SKM-1 (cell line): ENCODE data around the gene PPTC7.
A peak's percentile ranks its signal among the peaks of the same experiment; 100 is the strongest.
"Not testable (repeated sequence)": the region's sequence is repeated elsewhere in the genome, so short reads cannot be mapped to it uniquely, and the experiment has no call there.

Experiments used
- DNase-seq: peaks from one replicate; lab custom pipeline; 2025; ENCODE audit not compliant: unreplicated experiment; lab: John Stamatoyannopoulos, UW

PPTC7 gene

DNA sequence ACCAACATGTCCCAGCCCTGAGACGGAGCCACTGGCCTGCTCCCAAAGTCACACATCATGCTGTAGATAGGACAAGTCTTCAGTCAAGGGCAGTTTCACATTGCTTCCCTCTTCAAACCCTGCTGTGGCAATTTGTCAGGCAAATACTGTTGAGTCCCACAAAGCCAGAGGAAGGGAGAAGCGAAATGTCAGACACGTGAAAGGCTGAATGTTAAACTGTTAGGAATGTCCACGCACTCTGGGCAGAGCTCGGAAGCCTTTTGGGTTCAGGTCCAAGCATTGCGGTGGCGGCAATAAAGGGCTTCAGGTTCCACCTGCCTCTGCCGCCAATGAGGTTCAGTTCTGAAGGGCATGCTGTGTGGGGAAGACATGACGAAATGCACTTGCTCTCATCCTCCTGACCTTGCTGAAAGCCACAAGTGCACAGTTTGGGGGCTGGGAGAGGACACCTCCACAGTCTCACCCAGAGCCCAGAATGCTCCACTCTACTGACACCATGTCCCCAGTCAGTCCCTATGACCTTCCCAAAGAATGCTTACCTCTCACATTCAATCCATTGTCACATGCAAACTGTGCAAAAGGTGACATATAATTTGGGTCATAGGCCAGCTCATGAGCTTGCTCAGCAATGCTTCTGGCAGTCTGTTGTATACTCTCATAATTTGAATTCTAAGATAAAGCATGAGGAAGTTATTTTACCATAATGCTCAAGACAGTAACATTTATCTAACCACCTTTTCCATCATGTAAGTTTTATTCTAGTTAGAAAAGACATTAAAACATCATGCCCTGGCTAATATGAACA is 45.3 kb downstream of the PPTC7 start:
- no peak for DNase-seq

DNA sequence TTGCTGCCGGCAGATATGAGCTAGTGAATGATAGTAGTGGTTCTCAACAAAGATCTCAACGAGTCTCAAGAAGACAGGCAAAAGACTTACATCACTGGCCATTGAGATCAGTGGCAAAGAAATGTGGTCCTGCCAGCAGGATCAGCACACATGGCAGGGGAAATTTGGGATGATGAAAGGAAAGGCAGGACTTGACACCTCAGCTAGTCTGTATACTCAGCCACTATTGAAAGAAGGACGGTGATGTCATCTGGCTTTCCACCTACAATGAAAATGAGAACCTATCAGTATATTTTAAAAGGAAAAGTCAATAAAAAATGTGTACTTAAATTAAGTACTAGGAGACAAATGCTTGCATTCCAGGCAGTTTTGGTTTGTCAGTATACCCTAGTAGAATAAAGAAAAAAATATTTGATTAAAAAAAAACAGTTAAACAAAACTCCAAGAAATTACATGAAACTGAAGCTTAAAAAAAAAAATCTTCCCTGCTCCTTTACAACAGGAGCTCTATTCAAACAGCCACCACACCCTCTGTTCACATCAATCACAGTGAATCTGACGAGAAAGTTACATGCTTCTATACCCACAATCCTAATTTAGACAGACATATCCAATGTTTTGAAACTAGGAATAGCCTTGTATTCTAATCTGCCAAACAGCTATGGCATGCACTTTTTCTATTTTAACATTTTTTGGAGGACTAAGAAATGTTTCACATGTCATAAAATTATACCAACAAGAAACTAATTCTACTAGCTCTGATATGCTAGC is 46.1 kb downstream of the PPTC7 start:
- no peak for DNase-seq

DNA sequence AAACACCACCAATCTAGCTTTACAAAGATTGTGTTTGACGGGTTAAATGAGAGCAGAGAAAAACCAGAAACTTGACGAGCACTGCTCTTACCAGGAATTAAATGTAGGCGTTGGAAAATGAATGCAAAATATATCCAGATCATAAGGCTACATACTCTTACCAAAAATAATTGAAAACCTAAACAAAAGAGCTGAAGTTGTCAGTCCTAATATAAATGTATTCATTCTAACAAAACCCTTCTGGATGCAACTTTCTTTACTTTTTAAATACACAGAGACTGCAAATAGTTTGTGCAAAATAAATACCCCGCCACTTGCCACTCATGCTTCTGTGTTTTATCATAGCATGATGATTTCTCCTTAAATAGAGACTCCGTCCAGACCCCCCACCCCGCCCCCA is 48.3 kb downstream of the PPTC7 start:
- no peak for DNase-seq

DNA sequence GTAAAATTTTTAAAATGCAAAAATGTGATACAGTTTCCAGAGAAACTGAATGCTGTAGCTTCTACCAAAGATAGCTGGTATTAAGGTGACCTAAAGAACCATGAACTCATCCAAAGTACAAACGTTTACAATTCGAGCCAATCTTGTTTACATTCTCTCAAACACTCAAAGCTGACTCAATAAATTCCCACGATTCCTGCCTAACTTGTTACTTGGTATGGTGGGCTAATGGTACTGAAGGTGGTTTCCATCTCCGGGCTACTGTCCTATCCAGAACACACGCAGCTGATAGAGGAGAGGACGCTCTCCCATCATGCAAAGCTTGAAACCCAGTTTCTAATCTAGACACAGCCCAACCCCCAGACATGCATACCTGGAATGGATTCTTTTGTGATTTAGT is 49.5 kb downstream of the PPTC7 start:
- no peak for DNase-seq

DNA sequence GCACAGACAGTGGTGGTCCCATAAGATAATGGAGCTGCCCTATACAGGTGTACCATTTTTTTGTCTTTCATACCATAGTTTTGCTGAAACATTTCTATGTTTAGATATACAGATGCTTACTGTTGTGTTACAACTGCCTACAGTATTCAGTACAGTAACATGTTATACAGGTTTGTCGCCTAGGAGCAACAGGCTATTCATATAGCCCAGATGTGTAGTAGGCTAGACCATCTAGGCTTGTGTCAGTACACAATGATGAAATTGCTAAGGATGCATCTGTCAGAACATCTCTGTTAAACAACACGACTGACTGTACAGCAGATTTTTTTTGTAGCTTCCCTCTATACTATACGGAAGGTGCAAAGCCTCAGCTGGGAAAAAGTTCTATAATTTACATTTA is 50.5 kb downstream of the PPTC7 start:
- no peak for DNase-seq

DNA sequence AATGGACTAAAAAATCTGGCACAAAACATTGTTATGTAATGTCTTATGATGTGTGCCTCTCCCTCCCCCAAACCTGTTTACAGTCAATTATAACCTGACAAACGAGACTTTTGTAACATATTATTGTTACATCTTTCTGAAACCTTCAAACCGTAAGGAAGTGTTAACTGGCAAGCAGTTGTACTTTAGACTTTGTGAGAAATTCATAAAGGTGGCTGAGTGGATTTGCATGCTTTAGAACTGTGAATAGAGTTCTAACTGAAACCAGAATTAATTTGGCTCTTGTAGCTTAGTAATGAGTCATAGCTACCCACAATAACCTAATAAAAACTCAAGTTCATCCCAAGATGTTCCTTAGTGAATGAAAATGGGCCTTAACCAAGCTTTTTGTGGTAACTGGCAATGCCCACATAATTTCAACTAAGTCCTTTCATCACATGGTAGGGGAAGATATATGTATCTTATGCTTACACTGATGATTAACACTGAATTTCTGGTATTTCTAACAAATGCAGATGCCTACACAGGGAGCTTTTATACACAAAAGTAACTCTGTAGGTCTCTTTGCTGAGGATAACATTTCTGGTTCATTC is 51.3 kb downstream of the PPTC7 start:
- no peak for DNase-seq

DNA sequence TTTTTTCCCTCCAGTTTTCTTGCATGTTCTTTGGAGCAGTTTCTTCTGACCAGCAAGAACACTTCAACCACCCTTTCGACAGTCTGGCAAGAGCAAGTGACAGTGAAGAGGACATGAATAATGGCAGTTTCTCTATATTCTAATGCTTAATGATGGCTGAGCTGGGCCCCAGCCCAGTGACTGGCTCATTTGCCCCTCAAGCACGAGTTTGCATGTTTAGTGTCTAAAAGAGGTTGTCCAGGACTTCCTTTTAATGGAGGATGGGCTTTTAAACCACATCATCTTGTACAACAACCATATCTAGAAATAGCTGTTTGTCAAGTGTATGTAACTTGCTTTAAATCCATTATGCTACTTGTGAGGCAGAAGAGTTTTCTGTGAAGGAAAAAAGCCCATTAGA is 52.6 kb downstream of the PPTC7 start:
- DNase-seq, result no peak

DNA sequence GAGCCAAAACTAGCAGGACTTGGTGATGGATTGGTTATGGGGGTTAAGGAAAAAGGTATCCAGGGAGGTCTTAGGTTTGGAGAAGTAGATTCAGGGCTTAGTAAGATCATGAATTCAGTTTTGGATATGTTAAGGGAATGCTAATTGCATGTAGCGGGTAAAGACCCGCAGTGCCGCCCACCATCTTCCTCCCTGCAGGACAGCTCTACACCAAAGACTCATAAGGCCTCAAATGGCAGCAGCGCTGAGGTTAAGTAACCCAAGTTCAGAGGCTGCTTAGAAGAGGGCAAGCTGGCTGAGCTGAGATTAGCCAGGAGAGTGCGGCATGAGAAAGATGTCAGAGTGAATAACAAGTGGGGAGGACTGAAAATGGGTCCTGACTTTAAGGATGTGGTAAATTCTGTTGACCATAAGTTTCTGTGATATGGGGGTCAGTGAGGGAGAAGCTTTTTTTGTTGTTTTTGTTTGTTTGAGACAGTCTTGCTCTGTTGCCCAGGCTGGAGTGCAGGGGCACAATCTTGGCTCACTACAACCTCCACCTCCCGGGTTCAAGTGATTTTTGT is 54.8 kb downstream of the PPTC7 start:
- no peak for DNase-seq

DNA sequence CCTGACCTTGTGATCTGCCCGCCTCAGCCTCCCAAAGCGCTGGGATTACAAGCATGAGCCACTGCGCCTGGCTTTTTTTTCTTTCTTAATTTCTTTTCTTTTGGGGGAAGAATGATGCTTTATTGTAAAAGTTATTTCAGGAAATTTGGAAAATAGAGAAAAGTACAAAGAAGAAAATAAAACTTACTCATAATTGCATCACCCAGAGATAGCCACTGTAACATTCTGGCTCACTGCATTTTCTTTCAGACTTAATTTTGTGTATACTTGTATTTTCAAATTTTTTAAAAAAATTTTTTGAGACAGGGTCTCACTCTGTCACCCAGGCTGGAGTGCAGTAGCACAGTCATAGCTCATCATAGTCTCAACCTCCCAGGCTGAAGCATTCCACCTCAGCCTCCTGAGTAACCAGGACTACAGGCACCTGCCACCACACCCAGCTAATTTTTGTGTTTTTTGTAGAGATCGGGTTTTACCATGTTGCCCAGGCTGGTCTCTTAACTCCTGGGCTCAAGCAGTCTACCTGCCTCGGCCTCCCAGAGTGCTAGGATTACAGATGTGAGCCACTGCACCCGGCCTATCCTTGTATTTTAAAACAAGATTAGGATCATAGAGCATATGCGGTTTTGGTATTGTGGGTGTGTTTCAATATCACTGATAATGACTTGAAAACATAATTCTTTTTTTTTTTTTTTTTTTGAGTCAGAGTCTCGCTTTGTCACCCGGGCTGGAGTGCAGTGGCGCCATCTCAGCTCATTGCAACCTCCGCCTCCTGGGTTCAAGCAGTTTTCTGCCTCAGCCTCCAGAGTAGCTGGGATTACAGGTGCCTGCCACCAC is 62.0 kb downstream of the PPTC7 start:
- DNase-seq, result not testable (repeated sequence)

DNA sequence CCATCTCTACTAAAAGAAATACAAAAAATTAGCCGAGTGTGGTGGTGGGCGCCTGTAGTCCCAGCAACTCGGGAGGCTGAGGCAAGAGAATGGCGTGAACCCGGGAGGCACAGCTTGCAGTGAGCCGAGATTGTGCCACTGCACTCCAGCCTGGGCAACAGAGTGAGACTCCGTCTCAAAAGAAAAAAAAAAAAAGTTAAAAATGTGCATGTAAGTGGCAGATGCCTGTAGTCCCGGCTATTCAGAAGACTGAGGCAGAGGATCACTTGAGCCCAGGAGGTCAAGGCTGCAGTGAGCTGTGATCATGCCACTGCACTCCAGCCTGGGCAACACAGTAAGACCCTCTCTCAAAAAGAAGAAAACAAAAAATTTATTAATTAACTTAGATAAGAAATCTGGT is 65.1 kb downstream of the PPTC7 start:
- DNase-seq, result not testable (repeated sequence)

DNA sequence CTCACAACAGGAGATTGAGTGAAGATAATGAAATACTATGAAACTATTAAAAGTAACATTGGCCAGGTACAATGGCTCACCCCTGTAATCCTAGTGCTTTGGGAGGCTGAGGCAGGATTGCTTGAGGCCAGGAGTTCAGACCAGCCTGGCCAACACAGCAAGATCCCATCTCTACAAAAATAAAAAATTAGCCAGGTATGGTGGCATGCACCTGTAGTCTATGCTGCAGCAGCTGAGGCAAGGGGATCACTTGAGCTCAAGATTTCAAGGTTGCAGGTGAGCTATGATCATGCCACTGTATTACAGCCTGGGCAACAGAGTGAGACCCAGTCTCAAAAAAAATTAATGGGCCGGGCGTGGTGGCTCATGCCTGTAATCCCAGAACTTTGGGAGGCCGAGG is 66.1 kb downstream of the PPTC7 start:
- no peak for DNase-seq

DNA sequence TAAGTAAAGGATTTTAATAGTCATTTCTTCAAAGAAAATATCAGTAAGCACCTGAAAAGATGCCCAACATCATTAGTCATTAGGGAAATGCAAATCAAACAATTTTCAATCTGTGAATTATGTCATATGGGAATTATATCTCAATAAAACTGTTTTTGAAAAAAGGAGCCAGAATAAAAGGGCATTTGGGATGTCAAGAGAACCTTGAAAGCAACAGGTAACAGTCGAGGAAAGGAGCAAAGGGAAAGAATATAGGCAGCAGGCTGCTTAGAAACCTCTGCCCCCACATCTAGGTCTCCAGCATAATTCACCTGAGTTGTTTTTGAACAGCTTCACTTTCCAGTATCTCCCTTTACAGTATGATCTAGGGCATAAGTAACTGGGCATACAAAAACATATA is 68.8 kb downstream of the PPTC7 start:
- DNase-seq, result no peak

DNA sequence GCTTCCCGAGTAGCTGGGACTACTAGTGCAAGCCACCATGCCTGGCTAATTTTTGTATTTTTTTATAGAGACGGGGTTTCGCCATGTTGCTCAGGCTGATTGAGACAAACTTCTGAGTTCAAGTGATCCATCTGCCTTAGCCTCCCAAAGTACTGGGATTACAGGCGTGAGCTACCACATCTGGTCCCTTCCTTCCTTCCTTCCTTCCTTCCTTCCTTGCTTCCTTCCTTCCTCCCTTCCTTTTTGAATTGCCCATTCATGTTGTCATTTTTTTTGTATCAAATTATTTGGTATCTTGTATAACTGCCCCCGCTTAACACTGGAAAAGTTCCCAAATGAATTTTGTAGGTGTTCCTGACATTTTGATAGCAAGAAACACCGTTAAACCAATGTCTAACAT is 69.3 kb downstream of the PPTC7 start:
- no peak for DNase-seq

DNA sequence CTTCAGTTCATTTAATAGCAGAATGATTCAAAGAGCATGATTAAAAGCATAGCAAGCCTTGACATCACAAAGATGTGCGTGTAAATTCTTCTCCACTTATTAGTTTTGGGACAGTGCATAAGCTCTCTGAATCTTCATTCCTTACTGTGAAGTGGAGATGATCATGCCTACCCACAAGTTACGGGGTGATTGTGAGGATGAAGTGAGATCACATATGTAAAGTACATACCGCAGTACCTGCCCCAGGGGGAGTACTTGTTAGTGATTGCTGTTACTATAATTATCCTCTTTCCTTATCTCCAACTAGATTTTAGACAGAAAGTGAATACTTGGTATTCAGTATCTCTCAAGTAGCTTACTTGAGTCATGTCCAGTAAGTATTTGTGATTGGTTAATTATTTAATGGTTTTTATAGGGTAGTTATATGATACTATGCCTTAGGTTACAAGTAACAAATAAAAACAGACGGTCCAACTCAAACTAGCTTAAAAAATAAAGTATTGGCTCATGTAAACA is 75.0 kb downstream of the PPTC7 start:
- no peak for DNase-seq

DNA sequence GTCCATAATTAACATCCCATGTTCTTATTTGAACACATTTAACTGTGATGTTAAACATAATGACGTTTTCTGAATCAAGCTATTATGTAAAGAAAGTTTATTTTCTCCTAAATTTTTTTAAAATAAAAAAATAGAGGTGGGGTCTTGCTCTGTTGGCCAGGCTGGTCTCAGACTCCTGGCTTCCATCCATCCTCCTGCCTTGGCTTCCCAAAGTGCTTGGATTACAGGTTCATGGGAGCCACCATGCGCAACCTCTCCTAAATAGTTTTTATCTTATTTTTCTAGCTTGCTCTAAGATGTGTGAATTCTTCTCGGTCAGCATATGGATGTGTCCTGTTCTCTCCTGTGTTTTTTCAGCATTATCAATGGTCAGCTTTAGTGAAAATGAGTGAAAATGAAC is 77.8 kb downstream of the PPTC7 start:
- DNase-seq, result no peak

DNA sequence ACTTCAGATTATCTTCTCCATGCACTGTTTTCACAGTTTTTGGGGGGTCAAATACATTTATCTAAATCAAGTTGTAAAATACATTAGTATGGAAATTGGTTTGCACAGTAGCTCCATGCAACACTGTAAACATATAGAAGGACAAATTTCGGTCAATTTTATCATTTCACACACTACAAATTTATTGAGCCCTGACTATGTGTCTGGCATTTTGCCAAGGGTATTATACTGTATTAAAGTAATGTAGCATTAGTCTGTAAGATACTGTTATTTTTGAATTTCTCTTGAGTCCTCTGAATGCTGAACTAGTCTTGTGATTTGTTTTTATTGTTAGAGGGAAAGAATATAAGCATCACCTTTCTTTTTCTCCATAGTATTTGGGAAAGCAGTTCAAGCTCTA is 79.7 kb downstream of the PPTC7 start:
- DNase-seq, result no peak

DNA sequence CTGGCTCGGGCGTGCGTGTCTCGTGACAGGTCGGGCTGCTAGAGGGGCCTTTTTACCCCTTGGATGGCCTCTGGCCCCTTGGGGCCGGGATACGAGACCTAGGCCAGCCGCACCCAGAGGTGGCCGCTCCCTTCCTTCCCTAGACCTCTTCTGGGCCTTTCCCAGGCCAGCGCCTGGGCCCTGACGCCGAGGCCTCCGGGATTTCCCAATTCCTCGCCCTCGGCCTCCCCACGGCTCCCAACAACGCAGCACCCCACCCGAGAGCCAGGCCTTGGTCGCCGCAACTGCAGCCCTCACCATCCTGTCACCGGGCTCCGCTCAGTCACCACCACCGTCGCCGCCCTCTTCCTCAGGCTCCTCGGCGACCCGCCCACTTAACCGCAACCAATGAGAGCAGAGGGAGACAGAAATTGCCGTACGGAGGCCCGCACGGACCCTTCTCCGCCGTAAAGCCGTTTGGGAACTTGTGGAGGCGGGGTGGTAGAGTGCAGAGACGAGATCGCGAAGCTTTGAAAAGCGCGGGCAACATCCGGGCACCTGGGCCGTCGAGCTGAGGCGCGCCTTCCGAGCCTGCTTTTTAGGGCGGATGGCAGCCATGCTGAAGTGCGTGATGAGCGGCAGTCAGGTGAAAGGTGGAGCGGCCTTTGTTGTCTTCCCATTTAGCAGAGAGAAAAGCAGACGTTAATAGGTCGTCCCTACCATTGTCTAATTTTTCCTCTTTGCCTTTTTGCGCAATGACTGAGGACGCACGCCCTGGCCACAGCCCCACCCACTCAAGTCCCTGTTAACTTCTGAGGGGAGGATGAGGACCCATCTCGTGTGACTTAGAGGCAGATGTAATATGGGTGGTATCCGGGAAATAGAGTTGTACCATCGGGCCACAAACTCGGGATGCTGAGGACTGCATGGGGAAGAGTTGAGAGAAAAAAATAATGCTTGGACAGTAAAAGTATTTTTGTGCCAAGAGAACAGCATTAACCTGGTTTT is 81.1 kb downstream of the PPTC7 start, which contains the start of the genes RAD9B and VPS29:
RAD9B (plus strand) TSS at position 580 of the 987 bp plus-strand sequence; CDS start at position 587, 7 bp downstream.
VPS29 (minus strand) TSS at position 360 of the 987 bp plus-strand sequence; CDS start at position 300, 60 bp downstream.
- peak; percentile 73 for DNase-seq

DNA sequence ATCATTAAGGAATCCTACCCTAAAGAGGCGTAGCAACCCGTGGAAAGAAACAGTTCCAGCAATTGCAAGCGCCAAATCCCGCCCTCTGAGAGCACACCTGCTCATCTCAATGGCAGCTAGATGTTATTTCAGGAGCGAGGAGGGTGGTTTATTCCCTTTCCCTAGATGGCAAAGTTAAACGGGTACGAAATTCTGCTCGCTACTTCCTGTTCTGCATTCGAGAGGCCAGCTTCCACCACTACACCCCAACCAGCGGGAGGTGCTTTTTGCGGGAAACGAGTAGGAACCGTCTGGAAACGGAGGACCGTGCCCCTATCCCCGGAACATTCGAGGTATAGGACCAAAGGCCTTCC is 81.7 kb downstream of the PPTC7 start:
- DNase-seq, result peak; percentile 4

DNA sequence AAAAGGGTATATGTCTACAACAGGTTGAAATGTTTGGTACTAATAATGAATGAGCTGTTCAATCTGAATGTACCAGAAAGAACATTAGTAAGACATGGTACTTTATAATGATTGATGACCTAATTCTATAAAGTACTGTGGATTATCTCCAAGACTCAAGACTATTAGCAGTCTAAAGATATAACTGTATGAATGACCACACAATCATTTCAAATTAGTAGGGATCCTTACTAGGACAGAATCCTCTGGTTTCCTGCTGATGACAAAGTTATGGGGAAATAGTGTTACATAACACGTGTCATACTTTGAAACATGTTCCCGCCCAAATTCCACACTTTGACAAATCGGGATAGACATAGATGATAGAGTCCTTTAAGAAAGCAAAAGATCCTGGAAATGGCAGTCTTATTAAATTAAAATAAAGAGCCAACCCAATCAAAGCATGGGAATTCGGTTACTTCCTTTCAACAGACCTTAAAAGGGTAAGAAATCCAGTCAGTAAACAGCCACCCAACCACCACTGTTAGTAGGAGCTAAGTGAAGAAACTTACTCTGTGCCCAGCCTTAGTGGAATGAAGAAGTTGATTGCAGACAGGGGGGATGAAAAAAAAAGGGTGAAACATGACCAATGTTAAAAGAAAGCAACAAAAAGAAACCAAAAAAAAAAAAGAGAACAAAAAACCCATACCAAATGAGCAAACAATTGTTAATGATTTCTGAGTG is 84.0 kb downstream of the PPTC7 start:
- peak; percentile 1 for DNase-seq
